Lower lobe of right lung (tissue), 2 donors: ENCODE data around the gene PARP12. TPM values are rescaled to one million over a fixed set of nuclear protein-coding genes. Genes with fewer than 3 reads are reported as not detected.

Experiments used
- ATAC-seq, 2 donors: fragments of 200-7000 bp; cut with Tn5 transposase; one replicate each; pipeline ENCODE4 v1.9.1; 2020 to 2022; ENCODE audit warnings: mild to moderate bottlenecking in 2 of 2, moderate library complexity in 2 of 2
- DNase-seq: peaks from one replicate; pipeline ENCODE4 v3.0.0-alpha.2; 2020
- H3K27ac ChIP-seq: fragments of 200-600 bp; one replicate; pipeline ENCODE4 v1.8.0; 2022
- H3K27me3 ChIP-seq: fragments of 200-600 bp; one replicate; pipeline ENCODE4 v1.8.0; 2022; ENCODE audit warnings: low read depth
- H3K36me3 ChIP-seq: fragments of 200-600 bp; one replicate; pipeline ENCODE4 v1.8.0; 2022; ENCODE audit warnings: mild to moderate bottlenecking
- H3K4me1 ChIP-seq: fragments of 200-600 bp; one replicate; pipeline ENCODE4 v1.8.0; 2022
- H3K4me3 ChIP-seq: fragments of 200-600 bp; one replicate; pipeline ENCODE4 v1.8.0; 2022; ENCODE audit warnings: mild to moderate bottlenecking
- H3K9me3 ChIP-seq: fragments of 200-600 bp; one replicate; pipeline ENCODE4 v1.8.0; 2022
- CTCF ChIP-seq: fragments of 200-600 bp; IDR thresholded peaks from one replicate; pipeline ENCODE4 v1.8.0; 2022; ENCODE audit warnings: antibody characterized with exemption, mild to moderate bottlenecking
- intact Hi-C: fragments of 100-400 bp; cut with DNase I; formaldehyde crosslinking; loops from one replicate; pipeline ENCODE4 v1.11.0; 2022
- total RNA-seq: library from RNA; stranded (reverse); fragmentation: NEBNext Ultra II Directional; extraction: Animal tissue kit (Norgen Biotek cat#: 25700); gene quantifications from one replicate; pipeline ENCODE4 v1.2.1, GENCODE V29; 2021
- donor health status: DM: no; HTN: yes; CAD: no; lungs with severe emphysema.

Gene PARP12
- total RNA-seq, 1 donor from 2014 or later: 122 TPM

- DNase-seq (no peak), ATAC-seq (peak; percentile 23 to 52)
- H3K27ac ChIP-seq: no peak overlapping the region
- intact Hi-C loops: no loop called here
- TF ChIP-seq CTCF: no peak
- peaks cover 7% of the 10 kb centered on the region for H3K4me1 ChIP-seq
- H3K9me3 ChIP-seq: no peaks in the 10 kb centered on the region
- no peaks in the 10 kb centered on the region for H3K27me3 ChIP-seq
- no peak overlapping the region for H3K4me3 ChIP-seq
- peaks cover 14% of the 10 kb centered on the region for H3K36me3 ChIP-seq
These were observed 21.4 kb upstream of the PARP12 start for GRCh38 chr7:140084142-140084655.

GRCh38 chr7:140082770-140083169, 20.0 kb upstream of the PARP12 start:
- TF ChIP-seq CTCF: no peak
- Histone ChIP-seq H3K4me3 (no peak overlapping the region), H3K4me1 (peaks cover 7% of the 10 kb centered on the region), H3K36me3 (no peaks in the 10 kb centered on the region), H3K27ac (no peak overlapping the region), H3K27me3 (no peaks in the 10 kb centered on the region), H3K9me3 (no peaks in the 10 kb centered on the region)
- intact Hi-C loops: no loop called here
- DNase-seq: no peak
- no peak for ATAC-seq

DNA sequence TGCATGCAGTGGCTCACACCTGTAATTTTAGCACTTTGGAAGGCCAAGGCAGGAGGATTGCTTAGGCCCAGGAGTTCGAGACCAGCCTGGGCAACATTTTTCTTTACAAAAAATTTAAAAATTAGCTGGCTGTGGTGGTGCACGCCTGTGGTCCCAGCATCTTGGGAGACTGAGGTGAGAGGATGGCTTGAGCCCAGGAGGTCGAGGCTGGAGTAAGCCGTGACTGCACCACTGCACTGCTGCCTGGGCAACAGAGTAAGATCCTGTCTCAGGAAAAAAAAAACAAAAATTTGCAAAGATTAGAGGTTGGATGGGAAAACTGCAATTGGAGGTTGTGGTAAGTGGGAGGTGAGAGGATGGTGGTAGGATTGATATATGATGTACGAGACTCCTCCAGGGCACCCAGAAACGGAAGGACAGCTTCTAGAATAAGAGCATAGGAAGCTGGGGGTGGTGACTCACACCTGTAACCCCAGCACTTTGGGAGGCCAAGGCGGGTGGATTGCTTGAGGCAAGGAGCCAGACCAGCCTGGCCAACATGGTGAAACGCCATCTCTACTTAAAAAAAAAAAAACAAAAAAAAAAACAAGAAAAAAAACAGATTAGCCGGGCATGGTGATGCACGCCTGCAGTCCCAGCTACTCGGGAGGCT, 19.1 kb upstream of the PARP12 start:
- Histone ChIP-seq H3K4me1 (peaks cover 7% of the 10 kb centered on the region), H3K9me3 (no peaks in the 10 kb centered on the region), H3K36me3 (no peaks in the 10 kb centered on the region), H3K27me3 (no peaks in the 10 kb centered on the region), H3K4me3 (no peak overlapping the region), H3K27ac (no peak overlapping the region)
- DNase-seq (no peak), ATAC-seq (no peak)
- intact Hi-C loops: no loop called here
- no peak for TF ChIP-seq CTCF

- intact Hi-C loops: no loop called here
- Histone ChIP-seq H3K27ac (no peak overlapping the region), H3K27me3 (no peaks in the 10 kb centered on the region), H3K4me1 (peaks cover 7% of the 10 kb centered on the region), H3K4me3 (no peak overlapping the region), H3K36me3 (no peaks in the 10 kb centered on the region), H3K9me3 (no peaks in the 10 kb centered on the region)
- TF ChIP-seq CTCF: no peak
- ATAC-seq (no peak), DNase-seq (no peak)
These were observed 18.2 kb upstream of the PARP12 start for GRCh38 chr7:140080919-140081318.

GRCh38 chr7:140079121-140079536, 16.4 kb upstream of the PARP12 start:
- Histone ChIP-seq H3K9me3 (no peaks in the 10 kb centered on the region), H3K4me1 (peaks cover 10% of the 10 kb centered on the region), H3K27ac (no peak overlapping the region), H3K27me3 (no peaks in the 10 kb centered on the region), H3K4me3 (no peak overlapping the region), H3K36me3 (no peaks in the 10 kb centered on the region)
- intact Hi-C loops: no loop called here
- TF ChIP-seq CTCF: peak; percentile 19
- ATAC-seq (no peak), DNase-seq (no peak)
